Upper lobe of left lung (tissue), 4 donors: Measurements from ENCODE around the gene PPM1D.

Experiments used
- CTCF ChIP-seq, 6 experiments: fragments of 450-650 bp in 4 of 6; fragments of 200-600 bp in 2 of 6; sonication (generic) in 2 of 6; IDR thresholded peaks; one replicate each; pipeline ENCODE4 v1.5.1; 2016 to 2019; ENCODE audit warnings: antibody characterized with exemption in 6 of 6
- EP300 ChIP-seq, 4 donors: sonication (generic); formaldehyde crosslinking; IDR thresholded peaks; one replicate each; pipeline ENCODE4 v1.5.1; 2017; ENCODE audit warnings: antibody characterized with exemption in 4 of 4, control low read depth in 2 of 4

DNA sequence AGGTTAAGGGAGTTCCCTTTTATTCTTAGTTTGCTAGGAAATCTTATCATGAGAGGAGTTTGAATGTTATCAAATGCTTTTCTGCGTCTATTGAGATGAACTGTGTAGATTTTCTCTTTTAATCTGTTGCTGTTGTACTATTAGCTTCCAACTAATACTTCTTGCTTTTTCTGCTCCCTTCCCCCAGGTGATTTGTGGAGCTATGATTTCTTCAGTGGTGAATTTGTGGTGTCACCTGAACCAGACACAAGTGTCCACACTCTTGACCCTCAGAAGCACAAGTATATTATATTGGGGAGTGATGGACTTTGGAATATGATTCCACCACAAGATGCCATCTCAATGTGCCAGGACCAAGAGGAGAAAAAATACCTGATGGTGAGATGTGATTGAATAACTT, 47.7 kb downstream of the PPM1D start:
- no peak for TF ChIP-seq EP300 (IDR thresholded peaks at IDR 0.05)
- no peak for TF ChIP-seq CTCF (IDR thresholded peaks at IDR 0.05)
